Bronchial epithelial cell (primary cell): ENCODE results near the gene MR1. TPM values are rescaled to one million over a fixed set of nuclear protein-coding genes. Genes with fewer than 3 reads are reported as not detected.

Experiments
- DNase-seq: peaks from one replicate; pipeline ENCODE4 v3.0.0-alpha.2; 2010; ENCODE audit warnings: low read depth
- FAIRE-seq: peaks from 2 replicates; lab custom pipeline; 2011; peaks lifted over from hg19 to GRCh38; lab: Jason Lieb, UNC
- H3K27me3 ChIP-seq: 2 replicates; pipeline ENCODE4 v1.5.1; 2011; ENCODE audit warnings: low read length; ENCODE audit not compliant: control insufficient read depth, insufficient read depth
- H3K36me3 ChIP-seq: 2 replicates; pipeline ENCODE4 v1.5.1; 2011; ENCODE audit warnings: low read length; ENCODE audit not compliant: control insufficient read depth, insufficient read depth
- H3K4me3 ChIP-seq: 2 replicates; pipeline ENCODE4 v1.5.1; 2011; ENCODE audit warnings: mild to moderate bottlenecking, low read depth, low read length, control low read depth
- total RNA-seq: library from RNA; depleted of rRNA; stranded (reverse); fragments of >200 nt; gene quantifications from 2 replicates; pipeline ENCODE4 v1.2.1, GENCODE V29; 2014
- TF ChIP-seq, protein P1 (sequence below): IDR thresholded peaks from 2 replicates; pipeline ENCODE4 v1.5.1; 2011; ENCODE audit warnings: mild to moderate bottlenecking, moderate library complexity, low read length, control low read depth, inconsistent platforms; ENCODE audit not compliant: insufficient read depth, severe bottlenecking

The MR1 gene
- total RNA-seq, 1 donor from 2014 or later: 14.7 TPM

GRCh38 chr1:181092056-181092455 lies 58.3 kb downstream of the MR1 start:
- H3K36me3 ChIP-seq: peaks cover 5% of the 10 kb centered on the region
- no peak for FAIRE-seq
- TF ChIP-seq, protein P1, sequence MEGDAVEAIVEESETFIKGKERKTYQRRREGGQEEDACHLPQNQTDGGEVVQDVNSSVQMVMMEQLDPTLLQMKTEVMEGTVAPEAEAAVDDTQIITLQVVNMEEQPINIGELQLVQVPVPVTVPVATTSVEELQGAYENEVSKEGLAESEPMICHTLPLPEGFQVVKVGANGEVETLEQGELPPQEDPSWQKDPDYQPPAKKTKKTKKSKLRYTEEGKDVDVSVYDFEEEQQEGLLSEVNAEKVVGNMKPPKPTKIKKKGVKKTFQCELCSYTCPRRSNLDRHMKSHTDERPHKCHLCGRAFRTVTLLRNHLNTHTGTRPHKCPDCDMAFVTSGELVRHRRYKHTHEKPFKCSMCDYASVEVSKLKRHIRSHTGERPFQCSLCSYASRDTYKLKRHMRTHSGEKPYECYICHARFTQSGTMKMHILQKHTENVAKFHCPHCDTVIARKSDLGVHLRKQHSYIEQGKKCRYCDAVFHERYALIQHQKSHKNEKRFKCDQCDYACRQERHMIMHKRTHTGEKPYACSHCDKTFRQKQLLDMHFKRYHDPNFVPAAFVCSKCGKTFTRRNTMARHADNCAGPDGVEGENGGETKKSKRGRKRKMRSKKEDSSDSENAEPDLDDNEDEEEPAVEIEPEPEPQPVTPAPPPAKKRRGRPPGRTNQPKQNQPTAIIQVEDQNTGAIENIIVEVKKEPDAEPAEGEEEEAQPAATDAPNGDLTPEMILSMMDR: no peak
- H3K4me3 ChIP-seq: peak overlapping the region; percentile 84
- no peak for DNase-seq
- H3K27me3 ChIP-seq: no peaks in the 10 kb centered on the region

- peaks cover 5% of the 10 kb centered on the region for H3K36me3 ChIP-seq
- H3K27me3 ChIP-seq: no peaks in the 10 kb centered on the region
- no peak overlapping the region for H3K4me3 ChIP-seq
- FAIRE-seq: no peak
- no peak for DNase-seq
- TF ChIP-seq, protein P1: no peak
These were observed 59.2 kb downstream of the MR1 start for GRCh38 chr1:181092883-181093458.

GRCh38 chr1:181094416-181095212 lies 60.8 kb downstream of the MR1 start:
- DNase-seq (no peak), FAIRE-seq (no peak)
- TF ChIP-seq, protein P1: no peak
- Histone ChIP-seq H3K36me3 (peaks cover 5% of the 10 kb centered on the region), H3K27me3 (no peaks in the 10 kb centered on the region), H3K4me3 (no peak overlapping the region)

- TF ChIP-seq, protein P1: no peak
- peaks cover 4% of the 10 kb centered on the region for H3K36me3 ChIP-seq
- no peaks in the 10 kb centered on the region for H3K27me3 ChIP-seq
- no peak overlapping the region for H3K4me3 ChIP-seq
- no peak for DNase-seq
- no peak for FAIRE-seq
These were observed 61.5 kb downstream of the MR1 start for GRCh38 chr1:181095260-181095659.

GRCh38 chr1:181095763-181096184 lies 62.0 kb downstream of the MR1 start:
- DNase-seq (no peak), FAIRE-seq (no peak)
- Histone ChIP-seq H3K27me3 (no peaks in the 10 kb centered on the region), H3K36me3 (peaks cover 4% of the 10 kb centered on the region), H3K4me3 (no peak overlapping the region)
- TF ChIP-seq, protein P1: no peak
